Fibroblast of lung (primary cell): ENCODE measurements around the gene DNTT. TPM values are rescaled to one million over a fixed set of nuclear protein-coding genes. Genes with fewer than 3 reads are reported as not detected.
"Not testable (repeated sequence)": the region's sequence is repeated elsewhere in the genome, so short reads cannot be mapped to it uniquely, and the experiment has no call there.

Source experiments
- DNase-seq, 2 donors: peaks; one replicate each; pipeline versions ENCODE4 v3.0.0 to v3.0.0-alpha.2; 2010; ENCODE audit warnings: low read depth in 2 of 2
- H2AFZ ChIP-seq: 2 replicates; pipeline ENCODE4 v1.5.1; 2012; ENCODE audit warnings: low read length, control low read depth, inconsistent platforms
- H3K27ac ChIP-seq: 2 replicates; pipeline ENCODE4 v1.5.1; 2011; ENCODE audit warnings: low read length, control low read depth; ENCODE audit not compliant: insufficient read depth
- H3K27me3 ChIP-seq: 2 replicates; pipeline ENCODE4 v1.5.1; 2011; ENCODE audit warnings: mild to moderate bottlenecking, low read length; ENCODE audit not compliant: control insufficient read depth, insufficient read depth
- H3K36me3 ChIP-seq: 2 replicates; pipeline ENCODE4 v1.5.1; 2011; ENCODE audit warnings: low read length; ENCODE audit not compliant: control insufficient read depth, insufficient read depth
- H3K4me1 ChIP-seq: 2 replicates; pipeline ENCODE4 v1.5.1; 2011; ENCODE audit warnings: low read length; ENCODE audit not compliant: control insufficient read depth, insufficient read depth; ENCODE audit errors: extremely low read depth
- H3K4me2 ChIP-seq: 2 replicates; pipeline ENCODE4 v1.5.1; 2011; ENCODE audit warnings: low read length, control low read depth; ENCODE audit not compliant: insufficient read depth; ENCODE audit errors: extremely low read depth
- H3K4me3 ChIP-seq, 4 experiments: fragments of 200-600 bp in 1 of 4; sonication (generic) in 1 of 4; replicated peaks in 1 of 4; 2 replicates each; pipeline ENCODE4 v1.5.1; 2011 to 2016; ENCODE audit warnings: low read length in 4 of 4, low read depth in 3 of 4, mild to moderate bottlenecking in 3 of 4, control low read depth in 2 of 4, inconsistent platforms in 1 of 4, mixed read lengths in 1 of 4; ENCODE audit not compliant: insufficient read depth in 1 of 4; ENCODE audit errors: control extremely low read depth in 1 of 4
- H3K79me2 ChIP-seq: 2 replicates; pipeline ENCODE4 v1.5.1; 2012; ENCODE audit warnings: mild to moderate bottlenecking, low read length, inconsistent platforms; ENCODE audit not compliant: control insufficient read depth, insufficient read depth
- H3K9ac ChIP-seq: 2 replicates; pipeline ENCODE4 v1.5.1; 2011; ENCODE audit warnings: mild to moderate bottlenecking, low read length, control low read depth; ENCODE audit not compliant: insufficient read depth
- H3K9me3 ChIP-seq: 2 replicates; pipeline ENCODE4 v1.5.1; 2012; ENCODE audit warnings: low read depth, low read length; ENCODE audit not compliant: control insufficient read depth, insufficient read depth
- H4K20me1 ChIP-seq: 2 replicates; pipeline ENCODE4 v1.5.1; 2011; ENCODE audit warnings: low read length; ENCODE audit not compliant: control insufficient read depth, insufficient read depth; ENCODE audit errors: extremely low read depth
- EZH2 ChIP-seq: IDR thresholded peaks from 2 replicates; pipeline ENCODE4 v1.5.1; 2012; ENCODE audit warnings: low read length, control low read depth, mild to moderate bottlenecking; ENCODE audit errors: missing control alignments
- polyA plus RNA-seq, 2 donors: library from polyadenylated mRNA; depleted of rRNA in 1 of 2; stranded (reverse) in 1 of 2; unstranded in 1 of 2; fragments of >200 nt; gene quantifications; 2 replicates each; pipeline ENCODE4 v1.2.1, GENCODE V29; 2011 to 2012; ENCODE audit warnings: missing spikeins in 1 of 2
- total RNA-seq: library from RNA; depleted of rRNA; stranded (reverse); fragments of >200 nt; gene quantifications from 2 replicates; pipeline ENCODE4 v1.2.1, GENCODE V29; 2014
- TF ChIP-seq, protein P1 (sequence below), 2 donors: IDR thresholded peaks in 1 of 2; conservative IDR thresholded peaks in 1 of 2; 1 replicate in 1 of 2; 2 replicates in 1 of 2; pipeline ENCODE4 v1.5.1; 2011 to 2012; ENCODE audit warnings: low read length in 2 of 2, control low read depth in 1 of 2, inconsistent platforms in 1 of 2, low read depth in 1 of 2, mild to moderate bottlenecking in 1 of 2

Gene DNTT
- total and polyA plus RNA-seq, 2 donors (not counting 1 experiment from before 2014, with no cell fraction given) = not detected

DNA sequence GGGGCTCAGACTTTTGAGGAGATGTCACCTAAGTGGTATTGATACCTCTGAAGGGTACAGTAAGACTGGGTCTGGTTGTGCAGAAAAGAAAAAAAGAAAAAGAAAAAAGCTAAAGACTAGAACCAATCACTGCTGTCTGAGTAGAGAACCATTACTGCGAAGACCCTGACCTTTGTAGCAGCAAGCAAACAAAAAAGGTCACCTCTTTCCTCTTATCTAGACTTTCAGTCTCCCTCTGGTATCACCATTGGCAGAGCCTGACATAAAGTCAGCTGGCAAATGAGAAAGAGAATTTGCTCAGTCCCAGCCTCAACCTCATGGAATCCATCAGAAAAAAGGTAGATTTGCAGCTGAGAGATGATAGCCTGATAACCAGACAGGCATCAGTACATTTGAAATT is 2.6 kb upstream of the DNTT start:
- no peaks in the 10 kb centered on the region for H3K79me2 ChIP-seq
- no peak for DNase-seq
- H2AFZ ChIP-seq = no peak overlapping the region

DNA sequence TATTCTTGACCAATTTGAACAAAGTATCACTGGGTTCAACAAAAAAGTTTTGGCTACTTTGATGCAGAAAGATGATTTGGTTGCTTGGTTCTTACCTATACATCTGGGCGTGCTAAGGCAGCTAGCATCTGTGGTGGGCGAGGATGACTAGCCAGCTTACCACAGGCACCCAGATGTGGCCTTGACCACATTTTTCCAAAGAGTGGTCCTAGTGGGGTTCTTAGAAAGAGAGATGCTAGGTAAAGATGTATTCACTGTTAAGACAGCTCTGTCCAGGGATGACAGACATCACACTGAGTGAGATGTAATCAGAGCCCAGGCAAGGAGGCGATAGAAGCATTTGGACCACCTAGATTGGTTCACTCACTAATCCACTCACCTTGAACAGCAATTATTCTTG is 785 bp downstream of the DNTT start:
- H3K79me2 ChIP-seq = no peaks in the 10 kb centered on the region
- no peak for TF ChIP-seq EZH2
- TF ChIP-seq, protein P1, sequence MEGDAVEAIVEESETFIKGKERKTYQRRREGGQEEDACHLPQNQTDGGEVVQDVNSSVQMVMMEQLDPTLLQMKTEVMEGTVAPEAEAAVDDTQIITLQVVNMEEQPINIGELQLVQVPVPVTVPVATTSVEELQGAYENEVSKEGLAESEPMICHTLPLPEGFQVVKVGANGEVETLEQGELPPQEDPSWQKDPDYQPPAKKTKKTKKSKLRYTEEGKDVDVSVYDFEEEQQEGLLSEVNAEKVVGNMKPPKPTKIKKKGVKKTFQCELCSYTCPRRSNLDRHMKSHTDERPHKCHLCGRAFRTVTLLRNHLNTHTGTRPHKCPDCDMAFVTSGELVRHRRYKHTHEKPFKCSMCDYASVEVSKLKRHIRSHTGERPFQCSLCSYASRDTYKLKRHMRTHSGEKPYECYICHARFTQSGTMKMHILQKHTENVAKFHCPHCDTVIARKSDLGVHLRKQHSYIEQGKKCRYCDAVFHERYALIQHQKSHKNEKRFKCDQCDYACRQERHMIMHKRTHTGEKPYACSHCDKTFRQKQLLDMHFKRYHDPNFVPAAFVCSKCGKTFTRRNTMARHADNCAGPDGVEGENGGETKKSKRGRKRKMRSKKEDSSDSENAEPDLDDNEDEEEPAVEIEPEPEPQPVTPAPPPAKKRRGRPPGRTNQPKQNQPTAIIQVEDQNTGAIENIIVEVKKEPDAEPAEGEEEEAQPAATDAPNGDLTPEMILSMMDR (conservative IDR thresholded peaks at IDR 0.05 in 1 of 2, IDR thresholded peaks at IDR 0.05 in 1 of 2; ENCODE audit: low read depth in 1 of 2, low read length in 2 of 2) = no peak
- no peaks in the 10 kb centered on the region for H3K4me1 ChIP-seq
- no peaks in the 10 kb centered on the region for H3K9me3 ChIP-seq
- H3K36me3 ChIP-seq = no peaks in the 10 kb centered on the region
- no peak for DNase-seq
- no peak overlapping the region for H2AFZ ChIP-seq
- H3K27ac ChIP-seq = no peak overlapping the region
- H4K20me1 ChIP-seq = no peaks in the 10 kb centered on the region
- no peak overlapping the region for H3K4me2 ChIP-seq
- no peak overlapping the region for H3K4me3 ChIP-seq
- no peaks in the 10 kb centered on the region for H3K27me3 ChIP-seq
- H3K9ac ChIP-seq = no peak overlapping the region

More for the DNA sequence above, 2.6 kb upstream of the DNTT start:
- Histone ChIP-seq H3K9me3 (no peaks in the 10 kb centered on the region), H3K4me1 (no peaks in the 10 kb centered on the region), H4K20me1 (no peaks in the 10 kb centered on the region), H3K9ac (no peak overlapping the region), H3K4me2 (no peak overlapping the region), H3K27me3 (no peaks in the 10 kb centered on the region), H3K36me3 (no peaks in the 10 kb centered on the region), H3K27ac (no peak overlapping the region), H3K4me3 (no peak overlapping the region)
- no peak for TF ChIP-seq EZH2
- TF ChIP-seq, protein P1 (conservative IDR thresholded peaks at IDR 0.05 in 1 of 2, IDR thresholded peaks at IDR 0.05 in 1 of 2; ENCODE audit: low read depth in 1 of 2, low read length in 2 of 2) = no peak

DNA sequence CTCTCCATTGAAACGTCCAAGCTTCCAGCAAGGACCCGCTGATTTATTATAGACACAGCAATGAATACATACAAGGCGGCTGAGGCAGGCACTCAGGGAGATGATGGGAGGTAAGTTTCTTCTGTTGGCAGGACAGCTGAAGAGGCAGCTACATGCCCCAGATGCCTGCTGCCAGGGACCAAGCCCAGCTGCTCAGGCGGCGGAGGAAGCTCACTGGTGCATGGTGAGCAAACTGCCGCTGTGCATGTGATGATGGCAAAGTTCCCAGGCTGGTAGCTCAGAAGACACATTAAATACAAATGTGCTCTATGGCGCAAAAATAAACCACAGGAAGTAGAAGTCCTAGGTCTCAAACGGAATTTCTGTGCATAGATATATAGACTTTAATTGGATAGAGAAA is 2.3 kb downstream of the DNTT start:
- Histone ChIP-seq H3K9me3 (no peaks in the 10 kb centered on the region), H3K27me3 (no peaks in the 10 kb centered on the region), H3K4me1 (no peaks in the 10 kb centered on the region), H3K9ac (no peak overlapping the region), H3K79me2 (no peaks in the 10 kb centered on the region), H2AFZ (no peak overlapping the region), H3K4me2 (no peak overlapping the region), H3K4me3 (no peak overlapping the region), H4K20me1 (no peaks in the 10 kb centered on the region), H3K27ac (no peak overlapping the region), H3K36me3 (no peaks in the 10 kb centered on the region)
- DNase-seq = no peak
- no peak for TF ChIP-seq EZH2
- TF ChIP-seq, protein P1 (conservative IDR thresholded peaks at IDR 0.05 in 1 of 2, IDR thresholded peaks at IDR 0.05 in 1 of 2; ENCODE audit: low read depth in 1 of 2, low read length in 2 of 2) = no peak

DNA sequence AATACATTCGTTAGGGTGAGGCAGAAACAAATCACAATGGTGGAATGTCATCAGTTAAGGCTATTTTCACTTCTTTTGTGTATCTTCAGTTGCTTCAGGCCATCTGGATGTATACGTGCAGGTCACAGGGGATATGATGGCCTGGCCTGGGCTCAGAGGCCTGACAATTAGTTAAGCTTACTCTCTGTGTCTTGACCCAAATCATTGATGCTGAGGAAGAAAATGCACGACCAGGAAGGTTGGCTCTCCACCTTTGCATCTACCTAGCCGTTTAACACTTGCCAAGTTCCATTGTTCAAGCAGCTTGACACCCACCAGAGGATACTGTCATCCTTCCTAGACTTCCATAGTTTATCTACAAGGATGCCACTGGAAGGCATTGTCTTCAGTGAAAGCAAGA is 4.6 kb downstream of the DNTT start:
- not testable (repeated sequence) for H3K9me3 ChIP-seq, H3K4me3 ChIP-seq, H4K20me1 ChIP-seq, H2AFZ ChIP-seq, H3K27me3 ChIP-seq, H3K27ac ChIP-seq, H3K79me2 ChIP-seq, H3K4me2 ChIP-seq, H3K9ac ChIP-seq, H3K4me1 ChIP-seq, H3K36me3 ChIP-seq, DNase-seq
